Stimulated activated CD4-positive, alpha-beta T cell treated with anti-CD3 and anti-CD28 coated beads, Interleukin-2, amount 100 ng/mL, for 48 hours (primary cell): ENCODE measurements around the gene NEDD9.

Source experiments
- DNase-seq, 2 donors: peaks; one replicate each; pipeline ENCODE4 v3.0.0-alpha.2; 2020

The NEDD9 gene

DNA sequence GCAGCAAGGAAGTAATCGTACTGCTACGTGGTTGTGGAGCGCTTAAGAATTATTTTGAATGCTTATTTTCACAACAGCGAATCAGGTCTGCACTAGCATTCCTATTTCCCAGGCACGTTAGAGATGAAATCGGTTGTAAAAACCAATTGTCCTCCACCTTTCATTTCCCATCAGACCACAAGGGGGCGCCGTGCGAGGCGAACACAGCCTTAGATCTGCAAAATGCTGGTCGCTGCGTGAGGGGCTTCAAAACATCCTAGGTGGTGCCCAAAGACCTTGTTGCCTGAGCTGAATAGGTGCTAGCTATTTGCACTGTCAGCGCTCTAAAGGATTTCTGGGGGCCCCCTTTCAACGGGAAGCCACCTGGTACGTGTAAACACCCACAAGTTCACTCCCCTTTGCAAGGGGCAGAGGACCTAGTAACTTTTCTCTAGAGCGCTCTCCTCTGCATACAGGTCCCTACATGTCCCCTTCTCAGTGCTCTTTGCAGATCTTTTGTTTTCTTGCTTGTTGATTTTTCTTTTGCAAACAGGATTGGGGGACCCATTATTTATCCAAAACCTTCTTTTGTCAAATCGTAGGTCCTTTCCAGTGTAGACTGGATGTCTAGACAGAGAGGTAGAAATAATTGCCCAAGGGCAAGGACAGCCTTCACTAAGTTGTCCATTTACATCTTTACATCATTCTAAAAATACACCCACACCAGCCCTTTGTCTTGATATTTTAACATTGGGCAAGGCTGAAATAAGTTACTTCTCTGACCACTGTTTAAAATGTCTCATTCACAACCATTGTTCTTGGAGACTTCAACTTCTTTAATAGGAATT is 59.8 kb downstream of the NEDD9 start:
- peak; percentile 79 to 81 for DNase-seq

DNA sequence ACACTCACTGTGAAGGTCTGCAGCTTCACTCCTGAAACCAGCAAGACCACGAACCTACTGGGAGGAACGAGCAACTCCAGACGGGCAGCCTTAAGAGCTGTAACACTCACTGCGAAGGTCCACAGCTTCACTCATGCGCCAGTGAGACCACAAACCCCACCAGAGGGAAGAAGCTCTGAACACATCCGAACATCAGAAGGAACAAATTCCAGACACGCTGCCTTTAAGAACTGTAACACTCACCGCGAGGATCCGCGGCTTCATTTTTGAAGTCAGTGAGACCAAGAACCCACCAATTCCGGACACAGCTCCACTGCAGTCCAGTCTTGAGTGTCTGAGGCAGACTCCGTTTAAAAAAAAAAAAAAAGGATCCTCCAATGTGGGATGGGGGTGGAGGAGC is 60.5 kb downstream of the NEDD9 start:
- DNase-seq, result no peak

DNA sequence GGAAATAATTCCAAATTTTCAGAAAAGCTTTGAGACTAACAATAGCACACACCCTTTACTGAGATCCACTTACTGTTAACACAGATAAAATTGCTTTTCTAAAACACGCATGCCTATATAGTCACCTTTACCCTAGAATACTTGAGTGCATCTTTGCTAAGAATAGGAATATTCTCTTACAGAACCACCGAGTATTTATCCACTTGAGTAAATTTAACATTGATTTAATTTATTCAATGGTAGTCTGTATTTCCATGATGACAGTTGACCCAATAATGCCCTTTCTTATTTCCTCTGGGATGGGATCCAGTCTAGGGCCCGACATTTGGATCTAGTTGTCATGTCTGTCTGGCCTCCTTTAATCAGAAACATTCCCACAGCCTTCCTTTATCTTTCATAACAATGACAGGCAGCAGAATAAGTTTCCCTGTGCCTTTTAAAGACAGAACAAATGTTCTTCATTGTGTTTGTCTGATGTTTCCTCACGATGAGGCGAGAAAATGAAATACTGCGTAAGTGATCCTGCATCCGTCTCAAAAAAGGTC is 64.3 kb downstream of the NEDD9 start:
- DNase-seq, result no peak

DNA sequence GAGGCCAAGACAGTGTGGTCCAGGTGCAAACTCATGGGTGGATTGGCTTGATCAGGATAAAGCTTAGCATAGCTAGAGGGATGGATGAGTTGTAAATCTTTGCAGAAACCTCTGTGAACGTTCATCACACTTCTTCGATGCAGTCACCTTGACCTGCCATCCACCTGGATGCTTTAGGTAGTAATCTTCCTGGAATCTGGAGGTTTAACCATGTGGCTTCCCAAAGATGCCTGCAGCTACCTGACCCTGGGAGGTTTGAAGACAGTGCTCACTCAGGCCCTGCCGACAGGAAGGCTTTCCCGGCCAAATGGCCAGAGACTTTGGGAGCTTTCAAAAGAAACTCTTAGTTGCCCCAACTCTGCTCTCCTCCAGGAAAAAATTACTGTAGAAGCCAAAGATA is 65.5 kb downstream of the NEDD9 start:
- DNase-seq, result no peak

DNA sequence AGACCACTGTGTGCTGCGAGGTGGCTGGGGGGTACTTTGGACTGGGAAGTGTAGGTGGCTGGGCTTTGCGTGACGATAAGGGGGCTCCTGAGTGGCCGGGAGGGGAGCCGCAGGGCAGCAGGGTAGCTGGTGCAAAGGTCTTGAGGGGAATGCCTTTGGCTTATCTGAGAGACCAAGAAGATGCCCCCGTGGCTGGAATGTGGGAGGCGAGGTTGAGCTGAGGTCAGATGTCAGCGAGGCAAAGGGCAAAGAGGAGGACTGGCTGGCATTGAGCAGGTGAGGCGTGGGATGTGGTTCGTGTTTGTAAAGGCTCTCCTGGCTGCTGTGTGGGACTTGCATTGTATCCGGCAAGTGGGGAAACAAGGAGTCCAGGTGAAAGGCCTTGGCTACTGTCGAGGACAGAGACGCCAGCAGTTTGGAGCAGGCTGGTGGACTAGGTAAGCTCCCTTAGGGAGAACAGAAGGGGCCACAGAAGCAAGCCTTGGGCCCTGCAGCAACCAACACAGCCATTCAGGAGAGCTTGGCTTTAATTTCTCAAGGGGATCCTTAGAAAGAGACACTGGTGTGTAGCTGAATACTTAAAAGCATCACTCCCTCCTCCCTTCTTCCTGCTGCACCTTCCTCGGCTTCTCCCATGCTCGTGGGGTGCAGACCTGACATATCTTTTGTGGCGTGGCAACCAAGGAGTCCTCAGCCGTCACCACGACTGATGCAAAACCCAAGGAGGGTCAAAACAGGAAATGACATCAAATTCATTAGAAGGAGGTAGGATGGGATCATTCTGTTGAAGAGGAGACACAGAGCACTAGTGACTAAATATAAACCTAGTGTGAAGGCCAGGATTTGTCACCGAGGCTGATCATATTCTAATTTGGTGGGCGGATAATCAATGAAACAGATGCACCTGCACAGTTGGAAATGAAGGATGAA is 67.5 kb downstream of the NEDD9 start:
- DNase-seq, result no peak

DNA sequence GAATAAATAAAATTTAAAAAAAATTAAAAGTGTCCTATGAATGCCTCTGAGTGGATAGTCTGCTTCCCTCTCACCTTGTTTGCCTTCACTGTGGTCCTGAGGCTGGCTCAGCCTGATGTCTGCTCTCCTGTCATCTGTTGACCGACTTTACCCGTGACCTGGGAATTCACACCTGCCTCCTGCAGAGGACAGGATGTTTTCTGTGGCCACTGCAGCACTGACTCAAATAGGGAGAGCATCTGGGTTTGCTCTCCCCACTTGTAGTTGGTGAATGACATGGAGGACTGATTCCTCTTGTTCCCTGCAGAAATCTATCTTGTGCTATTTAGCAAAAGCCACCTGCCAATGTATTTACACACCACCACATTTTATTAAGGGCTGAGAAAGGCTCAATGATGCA is 68.5 kb downstream of the NEDD9 start:
- DNase-seq, result no peak

DNA sequence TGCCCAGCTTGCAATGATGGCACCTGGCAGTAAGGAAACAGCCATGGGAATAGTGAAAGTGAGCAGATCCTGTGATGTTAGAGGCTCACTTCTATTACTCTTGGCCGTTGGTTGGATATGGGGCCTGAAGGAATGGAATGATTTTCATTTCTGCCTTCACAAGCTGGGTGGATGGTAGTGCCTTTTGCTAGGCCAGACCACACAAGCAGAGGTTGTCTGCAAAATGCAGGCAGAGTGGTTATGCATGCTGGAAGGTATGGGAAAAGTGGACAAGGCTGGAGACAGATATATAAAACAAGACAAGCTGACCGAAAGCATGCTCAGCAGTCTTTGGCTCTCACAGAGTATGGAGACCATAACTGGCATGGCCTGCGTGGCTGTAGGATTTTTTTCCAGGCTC is 70.2 kb downstream of the NEDD9 start:
- DNase-seq, result no peak

DNA sequence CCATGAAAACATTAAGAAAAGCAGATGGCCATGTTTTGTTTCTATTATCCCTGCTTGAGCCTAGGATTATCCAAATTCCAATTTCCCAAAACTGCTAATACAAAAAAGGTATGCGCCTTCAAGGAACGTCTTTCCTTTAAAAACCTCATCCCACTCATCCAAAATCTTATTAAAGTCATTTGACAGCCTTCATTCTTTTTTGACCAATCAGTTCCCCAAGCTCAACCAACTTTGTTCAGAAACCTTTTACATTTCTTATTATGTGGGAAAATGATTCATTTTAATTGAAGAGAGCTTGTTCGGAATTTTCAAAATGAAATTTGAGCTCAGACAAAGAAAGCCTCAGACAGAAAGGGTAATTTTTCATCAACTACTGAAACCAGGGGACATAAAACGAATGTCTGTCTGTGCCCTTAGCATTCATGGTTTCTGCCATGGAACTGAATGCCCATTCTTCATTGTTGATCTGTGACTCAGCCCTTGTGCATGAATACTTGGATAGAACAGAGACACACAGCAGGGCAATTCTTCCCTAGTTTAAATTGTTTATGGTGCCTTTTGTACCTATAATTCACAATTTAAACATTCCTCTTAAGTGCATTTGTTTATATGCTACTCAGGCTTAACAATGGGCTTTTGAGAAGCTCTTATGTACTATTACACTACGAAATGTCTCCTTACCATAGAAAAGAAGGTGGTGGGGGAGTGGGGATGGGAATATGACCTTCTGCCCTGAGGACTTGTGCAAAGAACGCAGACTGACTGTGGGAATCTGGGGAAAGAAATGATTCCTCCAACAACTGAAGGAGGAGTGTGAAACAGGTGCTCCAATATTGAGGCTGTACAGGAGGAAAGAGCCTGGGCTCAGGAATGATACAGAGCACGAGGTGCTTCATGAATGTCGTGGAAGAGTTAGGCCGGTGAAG is 71.2 kb downstream of the NEDD9 start:
- DNase-seq, result no peak

DNA sequence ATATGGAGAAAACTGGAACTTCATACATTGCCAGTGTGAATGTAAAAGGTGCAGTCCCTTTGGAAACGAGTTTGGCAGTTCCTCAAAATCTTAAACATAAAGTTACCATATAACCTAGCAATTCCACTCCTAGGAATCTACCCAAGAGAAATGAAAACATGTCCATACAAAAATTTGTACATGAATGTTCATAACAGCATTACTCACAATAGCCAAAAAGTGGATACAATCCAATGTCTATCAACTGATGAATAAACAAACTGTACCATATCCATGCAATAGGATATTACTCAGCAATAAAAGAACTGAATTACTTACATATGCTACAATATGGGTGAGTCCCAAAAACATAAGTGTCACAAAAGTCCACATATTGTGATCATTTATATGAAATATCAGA is 72.3 kb downstream of the NEDD9 start:
- DNase-seq, result no peak

DNA sequence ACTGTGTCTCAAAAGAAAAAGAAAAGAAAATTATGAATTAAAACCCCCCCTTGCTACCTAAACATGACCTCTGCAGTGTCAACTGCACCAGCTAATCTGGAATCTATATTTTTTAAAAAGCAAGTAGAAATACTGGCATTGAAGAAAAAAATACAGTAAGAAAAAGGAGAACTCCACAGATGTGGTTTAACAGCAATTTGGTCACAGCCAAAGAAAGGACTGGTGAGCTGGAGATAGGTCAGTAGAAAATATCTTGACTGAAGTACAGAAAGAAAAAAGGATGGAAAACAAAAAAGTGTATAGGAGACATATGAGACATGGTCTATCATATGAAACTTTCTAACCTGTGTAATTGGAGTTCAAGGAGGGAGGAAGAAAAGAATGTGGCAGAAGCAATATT is 76.9 kb downstream of the NEDD9 start:
- DNase-seq, result no peak

DNA sequence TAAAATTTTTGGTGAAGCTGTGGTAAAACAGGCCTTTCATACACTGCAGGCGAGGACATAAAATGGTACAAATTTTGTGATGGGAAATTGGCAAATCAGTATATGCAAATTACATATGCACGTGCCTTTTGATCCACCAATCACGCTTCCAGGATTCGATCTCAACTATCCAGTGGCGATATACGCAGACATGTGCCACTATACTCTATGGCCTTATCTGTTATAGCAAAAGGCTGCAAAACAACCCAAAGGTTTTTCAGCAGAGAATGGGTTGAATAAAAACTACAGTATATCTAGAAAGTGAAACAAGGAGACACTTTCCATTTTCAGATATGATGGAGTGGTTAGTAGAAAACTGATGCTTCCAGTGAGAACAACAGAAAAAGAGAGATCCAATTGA is 79.0 kb downstream of the NEDD9 start:
- no peak for DNase-seq

DNA sequence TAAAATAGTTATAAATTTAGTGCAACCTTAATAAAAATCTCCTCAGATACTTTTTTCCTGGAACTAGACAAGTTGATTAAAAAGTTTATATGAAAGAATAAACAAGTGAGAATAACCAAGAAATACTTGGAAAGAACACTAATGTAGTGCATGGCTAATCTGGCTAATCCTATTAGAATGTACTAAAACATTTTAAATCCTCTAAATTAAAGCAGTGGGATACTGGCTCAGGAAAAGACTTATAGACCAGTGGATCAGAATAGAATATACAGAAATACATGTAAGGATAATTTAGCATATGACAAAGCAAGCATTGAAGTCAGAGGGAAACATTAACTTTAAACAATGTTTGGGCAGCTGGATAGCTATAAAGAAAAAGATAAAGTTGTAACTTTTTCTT is 79.9 kb downstream of the NEDD9 start:
- DNase-seq, result no peak

DNA sequence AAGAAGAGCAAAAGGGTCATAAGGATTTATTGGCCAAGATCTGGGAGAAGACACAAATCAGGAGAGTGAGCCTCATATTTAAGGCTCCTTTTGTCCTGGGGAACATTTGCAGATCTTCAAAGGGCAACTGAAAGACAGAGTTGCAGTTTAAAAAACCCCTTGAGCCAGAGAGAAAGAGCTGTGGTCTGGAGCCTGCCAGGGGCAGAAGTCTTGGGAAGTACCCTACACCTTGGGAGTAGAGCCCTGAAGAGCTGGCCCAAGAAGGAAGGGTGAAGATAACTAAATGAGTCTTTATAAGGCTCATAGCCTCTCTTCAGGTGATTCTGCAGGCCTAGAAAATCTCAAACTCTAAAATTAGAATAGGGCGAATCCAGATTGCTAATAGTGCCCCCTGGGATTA is 81.0 kb downstream of the NEDD9 start:
- no peak for DNase-seq

DNA sequence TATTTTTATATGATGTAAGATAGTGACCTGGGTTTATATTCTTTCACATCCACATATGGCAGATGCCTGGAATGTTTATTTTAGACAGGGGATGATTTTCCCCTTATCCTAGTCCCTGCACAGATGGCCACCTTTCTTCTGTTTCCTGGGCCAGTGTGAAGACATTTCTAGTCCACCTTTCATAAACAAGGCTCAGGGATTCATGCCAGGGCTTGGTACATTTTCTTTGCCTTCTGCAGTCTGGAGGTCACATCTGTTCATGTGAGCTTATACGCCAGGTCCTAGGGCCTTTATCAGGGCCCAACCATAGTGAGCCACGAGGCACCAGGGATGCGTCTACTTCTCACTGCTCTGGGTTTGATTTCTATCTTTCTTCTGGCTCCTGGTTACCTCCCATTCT is 82.9 kb downstream of the NEDD9 start:
- DNase-seq, result no peak

DNA sequence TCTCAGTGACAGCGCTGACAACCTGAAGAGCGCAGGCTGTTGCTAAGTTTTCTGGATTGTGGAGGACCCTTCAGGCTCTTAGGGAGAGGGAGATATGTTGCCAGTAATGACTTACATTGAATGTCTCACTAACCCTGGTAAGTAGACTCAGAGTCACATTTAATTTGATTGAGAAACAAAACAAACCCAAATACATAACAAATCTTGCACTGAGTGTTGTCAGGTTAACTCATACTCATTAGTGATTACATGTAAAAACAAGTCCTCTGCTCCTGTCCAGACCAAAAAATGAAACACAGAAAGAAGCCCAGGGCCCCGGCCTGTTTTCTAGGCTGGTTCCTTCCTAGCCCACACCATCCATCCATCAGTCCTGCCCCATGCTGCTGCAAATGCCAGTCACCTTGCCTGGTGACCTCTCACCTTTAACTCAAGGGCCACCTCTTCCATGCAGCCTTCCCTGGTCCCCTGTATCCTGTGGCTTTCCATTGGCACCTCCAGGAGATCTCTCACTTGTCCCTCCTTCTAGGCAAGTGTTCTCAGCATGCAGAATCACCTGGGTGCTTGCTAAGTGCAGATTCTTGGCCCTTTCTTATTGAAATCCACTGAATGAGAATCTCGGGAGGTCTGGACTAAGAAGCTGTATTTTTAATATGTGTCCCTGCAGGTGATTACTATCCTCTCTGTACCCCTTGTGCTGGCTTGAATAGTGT is 86.2 kb downstream of the NEDD9 start:
- DNase-seq, result no peak

DNA sequence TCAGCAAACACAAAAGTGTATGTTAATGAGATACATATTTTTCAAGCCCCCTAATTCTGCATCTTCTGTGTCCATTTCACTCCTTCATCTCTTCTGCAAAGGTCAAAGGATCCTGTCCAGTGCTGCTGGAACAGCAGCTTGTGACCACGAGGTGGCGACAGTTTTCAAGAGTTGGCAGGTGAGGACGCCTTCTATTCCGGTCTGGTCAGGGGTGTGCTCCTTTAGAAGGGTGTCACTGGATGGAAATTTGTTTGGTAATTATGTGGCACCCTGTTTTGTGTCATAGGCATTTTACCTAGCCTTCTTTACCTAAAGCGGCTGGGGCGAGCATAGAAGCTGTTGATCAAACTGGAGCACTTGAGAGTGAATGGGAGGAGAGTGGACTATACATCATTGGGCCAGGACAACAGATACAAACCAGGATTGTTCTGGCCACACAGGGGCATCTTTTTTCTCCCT is 88.0 kb downstream of the NEDD9 start:
- peak; percentile 73 to 75 for DNase-seq

DNA sequence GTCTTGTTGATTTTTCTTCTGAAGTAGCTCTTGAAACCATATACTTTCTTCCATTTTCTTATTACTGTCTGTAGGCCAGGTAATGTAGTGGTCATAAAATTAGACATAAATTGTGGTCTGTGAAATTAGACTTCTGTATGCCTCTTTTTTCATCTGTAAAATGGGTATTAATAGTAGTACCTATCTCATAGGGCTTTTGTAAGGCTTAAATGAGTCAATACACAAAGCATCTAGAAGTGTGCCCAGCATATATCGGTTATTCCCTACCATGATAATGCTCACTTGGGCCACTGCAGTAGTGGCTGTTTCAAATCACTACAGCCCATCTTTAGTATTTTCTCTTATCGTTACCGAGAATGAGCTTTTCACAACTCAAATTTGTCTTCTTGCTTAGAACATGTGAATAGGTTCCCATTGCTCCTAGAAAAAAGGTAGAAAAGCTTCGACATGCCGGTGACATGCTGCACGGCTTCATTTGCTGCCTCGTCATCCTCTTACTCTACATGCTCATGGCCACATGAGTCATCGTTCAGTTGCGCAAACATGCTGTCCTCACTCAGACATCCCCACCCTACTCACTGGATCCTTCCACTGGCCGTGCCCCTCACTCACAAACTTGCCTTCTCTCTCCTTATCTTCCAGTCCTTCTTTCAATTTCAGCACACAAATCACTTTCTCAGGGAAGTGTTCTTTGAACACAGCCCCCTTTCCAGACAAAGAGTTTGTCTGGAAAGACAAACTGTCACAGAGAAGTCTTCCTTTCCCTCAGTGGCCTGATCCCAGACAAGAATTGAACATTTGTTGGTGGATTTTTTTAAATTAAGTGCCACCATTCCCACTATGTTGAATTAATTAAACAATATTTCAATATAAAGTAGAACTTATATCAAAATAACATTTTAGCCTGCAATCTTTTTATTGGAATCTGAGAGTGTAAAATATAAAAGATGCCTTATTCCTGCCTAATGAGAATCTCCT is 88.8 kb downstream of the NEDD9 start:
- DNase-seq, result no peak

DNA sequence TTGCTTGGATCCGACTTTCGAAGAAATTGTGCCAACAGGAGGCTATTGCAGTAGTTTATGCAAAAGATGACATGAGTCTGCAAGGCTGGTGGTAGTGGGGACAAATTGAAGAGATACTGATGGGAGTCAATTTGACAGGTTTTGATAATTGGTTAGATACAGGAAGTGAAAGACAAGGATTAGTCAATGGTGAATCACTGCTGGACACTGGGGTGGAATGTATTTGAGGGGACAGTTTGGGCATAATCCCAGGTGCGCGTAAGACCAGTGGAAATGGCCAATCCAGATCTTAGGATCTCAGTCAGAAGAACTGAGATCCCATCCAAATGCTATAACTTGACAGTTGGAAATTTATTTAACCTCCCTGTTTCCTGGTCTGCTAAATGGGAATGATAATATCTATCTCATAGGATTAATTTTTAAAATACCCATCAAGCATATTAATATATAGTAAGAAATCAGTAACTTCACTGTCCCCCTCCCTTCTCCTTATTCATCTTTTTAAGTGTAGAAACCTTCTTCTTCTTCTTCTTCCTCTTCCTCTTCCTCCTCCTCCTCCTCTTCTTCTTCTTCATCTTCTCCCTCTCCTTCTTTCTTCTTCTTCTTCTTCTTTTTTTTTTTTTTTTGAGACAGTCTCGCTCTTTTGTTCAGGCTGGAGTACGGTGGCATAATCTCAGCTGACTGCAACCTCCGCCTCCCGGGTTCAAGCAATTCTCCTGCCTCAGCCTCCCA is 90.0 kb downstream of the NEDD9 start:
- DNase-seq, result no peak

DNA sequence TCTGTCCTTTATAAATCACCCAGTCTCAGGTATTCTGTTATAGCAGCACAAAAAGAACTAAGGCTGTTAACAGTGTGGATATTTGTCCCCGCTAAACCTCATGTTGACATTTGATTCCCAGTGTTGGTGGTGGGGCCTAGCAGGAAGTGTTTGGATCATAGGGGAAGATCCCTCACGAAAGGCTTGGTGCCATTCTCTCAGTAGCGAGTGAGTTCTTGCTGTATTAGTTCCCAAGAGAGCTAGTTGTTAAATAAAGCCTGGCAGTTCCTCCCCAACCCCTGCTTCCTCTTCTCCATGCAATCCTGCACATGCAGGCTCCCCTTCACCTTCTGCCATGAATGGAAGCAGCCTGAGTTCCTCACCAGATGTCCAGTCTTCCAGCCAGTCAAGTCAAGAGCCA is 91.2 kb downstream of the NEDD9 start:
- DNase-seq, result no peak

DNA sequence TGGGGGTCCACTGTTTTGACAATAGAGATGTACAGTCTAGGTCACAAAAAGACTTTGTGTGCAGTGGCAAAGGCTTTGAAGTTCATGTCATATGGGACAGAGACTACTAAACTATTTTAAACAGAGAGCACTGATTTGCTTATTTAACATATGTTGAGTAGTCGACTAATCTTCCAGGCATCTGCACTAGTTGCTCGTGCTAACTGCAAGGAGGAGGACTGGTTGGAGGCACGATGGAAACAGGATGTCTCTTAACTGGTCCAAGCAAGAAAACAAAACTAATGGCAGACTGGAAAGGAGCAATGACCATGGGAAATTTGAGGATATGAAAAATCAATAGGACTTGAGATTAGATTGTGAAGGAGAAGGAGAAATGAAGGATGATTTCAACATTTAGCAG is 92.4 kb downstream of the NEDD9 start:
- DNase-seq, result no peak
